Mesangial cell (primary cell): ENCODE measurements around the gene PCDHGB2. TPM values are rescaled to one million over a fixed set of nuclear protein-coding genes. Genes with fewer than 3 reads are reported as not detected.

Source experiments
- total RNA-seq: library from RNA; depleted of rRNA; stranded (reverse); fragments of >200 nt; gene quantifications from 2 replicates; pipeline ENCODE4 v1.2.3, GENCODE V29; 2015

Gene PCDHGB2
- total RNA-seq: 0.65 and 2.5 TPM in 2 replicates

DNA sequence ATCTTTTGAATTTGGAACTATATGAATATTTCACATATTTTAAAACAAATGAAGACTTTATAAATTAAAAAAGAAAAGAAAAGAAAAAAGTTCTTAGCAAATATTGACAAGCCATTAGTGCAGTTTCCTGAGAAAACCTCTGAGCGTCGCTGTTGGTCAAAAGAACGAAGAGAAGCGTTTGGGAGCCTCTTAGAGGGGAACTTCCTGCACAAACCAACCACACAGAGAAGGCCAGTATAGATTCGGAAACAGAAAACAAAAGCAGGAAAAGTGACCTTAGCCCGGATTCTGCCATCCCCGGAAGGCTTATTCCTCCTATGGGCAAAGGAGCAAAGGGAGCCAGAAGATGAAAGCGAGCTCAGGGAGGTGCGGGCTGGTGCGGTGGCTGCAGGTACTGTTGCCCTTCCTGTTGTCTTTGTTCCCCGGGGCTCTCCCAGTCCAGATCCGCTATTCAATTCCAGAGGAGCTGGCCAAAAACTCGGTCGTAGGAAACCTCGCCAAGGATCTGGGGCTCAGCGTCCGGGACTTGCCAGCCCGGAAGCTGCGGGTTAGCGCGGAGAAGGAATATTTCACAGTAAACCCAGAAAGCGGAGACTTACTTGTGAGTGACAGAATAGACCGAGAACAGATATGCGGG, at the start of gene PCDHGB2:
Gene PCDHGB2, plus strand, starts transcription at position 205 of the 637 bp plus-strand sequence. Its CDS starts 142 bp downstream, at position 347.

GRCh38 chr5:141320225-141321169, 39.3 kb upstream of the PCDHGB2 start, which contains the start of gene TAF7:
TSS of gene TAF7 (minus strand) at chr5:141320784. CDS start at chr5:141320044, 740 bp downstream.

GRCh38 chr5:141330299-141331080, 29.3 kb upstream of the PCDHGB2 start, which contains the start of gene PCDHGA1:
TSS of gene PCDHGA1 (plus strand) at chr5:141330514.

GRCh38 chr5:141338538-141339306, 21.1 kb upstream of the PCDHGB2 start, which contains the start of gene PCDHGA2:
TSS of gene PCDHGA2 (plus strand) at chr5:141338760.

GRCh38 chr5:141343242-141343952, 16.4 kb upstream of the PCDHGB2 start, which contains the start of gene PCDHGA3:
TSS of gene PCDHGA3 (plus strand) at chr5:141343829. CDS start at chr5:141344034, 205 bp downstream.

GRCh38 chr5:141349917-141350619, 9.7 kb upstream of the PCDHGB2 start, which contains the start of gene PCDHGB1:
TSS of gene PCDHGB1 (plus strand) at chr5:141350099. CDS start at chr5:141350261, 162 bp downstream.

GRCh38 chr5:141354900-141355469, 4.8 kb upstream of the PCDHGB2 start, which contains the start of gene PCDHGA4:
TSS of gene PCDHGA4 (plus strand) at chr5:141355021. CDS start at chr5:141355108, 87 bp downstream.

GRCh38 chr5:141363952-141364660, 4.3 kb downstream of the PCDHGB2 start, which contains the start of gene PCDHGA5:
TSS of gene PCDHGA5 (plus strand) at chr5:141364162. CDS start at chr5:141364331, 169 bp downstream.

GRCh38 chr5:141369994-141370848, 10.4 kb downstream of the PCDHGB2 start, which contains the start of gene PCDHGB3:
TSS of gene PCDHGB3 (plus strand) at chr5:141370242. CDS start at chr5:141370395, 153 bp downstream.

DNA sequence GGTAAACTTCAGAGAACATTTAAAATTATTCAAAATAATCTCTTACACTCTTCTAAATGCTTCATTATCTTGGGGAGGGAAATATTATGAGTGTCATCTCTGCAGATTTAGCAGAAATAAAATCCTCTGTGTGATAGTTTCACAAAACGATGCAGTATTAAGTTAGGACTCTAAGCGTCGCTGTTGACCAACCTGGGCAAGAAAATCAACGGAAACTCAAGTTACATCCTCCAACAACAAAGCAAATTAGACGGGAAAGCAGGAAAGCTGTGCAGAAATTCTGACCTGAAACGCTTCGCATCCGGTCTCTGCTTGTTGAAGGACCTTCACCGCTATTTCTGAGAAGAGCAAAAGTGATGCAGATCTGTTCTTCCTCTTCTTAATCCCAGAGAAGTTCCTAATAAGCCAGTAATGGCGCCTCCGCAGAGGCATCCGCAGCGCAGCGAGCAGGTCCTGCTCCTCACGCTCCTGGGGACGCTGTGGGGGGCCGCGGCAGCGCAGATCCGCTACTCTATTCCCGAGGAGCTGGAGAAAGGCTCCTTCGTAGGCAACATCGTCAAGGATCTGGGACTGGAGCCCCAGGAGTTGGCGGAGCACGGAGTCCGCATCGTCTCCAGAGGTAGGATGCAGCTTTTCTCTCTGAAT, 14.0 kb downstream of the PCDHGB2 start, which contains the start of gene PCDHGA6:
Gene PCDHGA6, plus strand, starts transcription at position 219 of the 645 bp plus-strand sequence. Its CDS starts 193 bp downstream, at position 412.

DNA sequence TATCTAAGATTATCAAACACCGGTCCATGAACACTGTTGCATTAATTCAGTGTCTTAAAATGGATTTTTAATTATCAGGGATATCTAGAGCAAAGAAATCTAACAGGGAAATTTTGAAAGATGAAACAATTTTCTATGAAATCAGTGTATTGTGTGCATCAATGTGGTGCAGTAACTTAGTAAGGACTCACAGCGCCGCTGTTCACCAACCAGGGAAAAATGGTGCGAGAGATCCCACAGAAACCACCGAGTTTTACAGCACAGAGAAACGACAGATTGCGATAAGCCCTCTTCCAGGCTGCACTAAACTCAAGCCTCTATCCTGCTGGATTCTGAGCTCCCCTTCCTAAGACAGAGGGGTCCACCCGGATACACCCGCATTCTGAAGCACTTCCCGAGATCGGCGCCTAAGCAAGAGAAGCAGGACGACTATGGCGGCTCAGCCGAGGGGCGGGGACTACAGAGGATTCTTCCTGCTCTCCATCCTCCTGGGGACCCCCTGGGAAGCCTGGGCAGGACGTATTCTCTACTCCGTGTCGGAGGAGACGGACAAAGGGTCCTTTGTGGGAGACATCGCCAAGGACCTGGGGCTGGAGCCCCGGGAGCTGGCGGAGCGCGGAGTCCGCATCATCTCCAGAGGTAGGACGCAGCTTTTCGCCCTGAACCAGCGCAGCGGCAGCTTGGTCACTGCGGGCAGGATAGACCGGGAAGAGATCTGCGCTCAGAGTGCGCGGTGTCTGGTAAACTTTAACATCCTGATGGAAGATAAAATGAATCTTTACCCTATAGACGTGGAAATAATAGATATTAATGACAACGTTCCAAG, 22.9 kb downstream of the PCDHGB2 start, which contains the start of gene PCDHGA7:
Gene PCDHGA7, plus strand, starts transcription at position 274 of the 826 bp plus-strand sequence. Its CDS starts 158 bp downstream, at position 432.

GRCh38 chr5:141387557-141388311, 27.9 kb downstream of the PCDHGB2 start, which contains the start of gene PCDHGB4:
TSS of gene PCDHGB4 (plus strand) at chr5:141387698. CDS start at chr5:141387885, 187 bp downstream.

GRCh38 chr5:141392429-141393198, 32.8 kb downstream of the PCDHGB2 start, which contains the start of gene PCDHGA8:
TSS of gene PCDHGA8 (plus strand) at chr5:141392633. CDS start at chr5:141392814, 181 bp downstream.

